ENCODE data around the gene ANTKMT.

GRCh38 chr16:732332-732731 lies 11.4 kb downstream of the ANTKMT start:
- TF ChIP-seq CTCF (IDR thresholded peaks at IDR 0.05; ENCODE audit: poor library complexity, severe bottlenecking) (no peak), EP300 (conservative IDR thresholded peaks at IDR 0.05; ENCODE audit: poor library complexity, severe bottlenecking) (no peak), TAF1 (IDR thresholded peaks at IDR 0.05; ENCODE audit: low read depth) (no peak)
